GM12864 (cell line): Measurements from ENCODE around the gene DISC1.
"Not testable (repeated sequence)": the region's sequence is repeated elsewhere in the genome, so short reads cannot be mapped to it uniquely, and the experiment has no call there.

Source experiments
- DNase-seq: peaks from one replicate; pipeline ENCODE4 v3.0.0-alpha.2; 2011; ENCODE audit warnings: low read depth
- H3K4me3 ChIP-seq: 2 replicates; pipeline ENCODE4 v1.5.1; 2011; ENCODE audit warnings: mild to moderate bottlenecking, low read depth, low read length, control low read depth
- CTCF ChIP-seq: IDR thresholded peaks from 2 replicates; pipeline ENCODE4 v1.5.1; 2011; ENCODE audit warnings: low read depth, mild to moderate bottlenecking, moderate library complexity, low read length, control low read depth, inconsistent platforms; ENCODE audit errors: missing control alignments

Gene DISC1

GRCh38 chr1:231954751-231955150 lies 328.2 kb downstream of the DISC1 start:
- no peak for DNase-seq
- TF ChIP-seq CTCF: no peak
- H3K4me3 ChIP-seq: no peak overlapping the region

GRCh38 chr1:231957359-231957758 lies 330.8 kb downstream of the DISC1 start:
- no peak for DNase-seq
- TF ChIP-seq CTCF: no peak
- H3K4me3 ChIP-seq: no peak overlapping the region

- H3K4me3 ChIP-seq: no peak overlapping the region
- DNase-seq: no peak
- TF ChIP-seq CTCF: no peak
Measured at GRCh38 chr1:231958448-231958847, 331.9 kb downstream of the DISC1 start.

GRCh38 chr1:231959225-231959884 lies 332.8 kb downstream of the DISC1 start:
- H3K4me3 ChIP-seq: no peak overlapping the region
- no peak for TF ChIP-seq CTCF
- no peak for DNase-seq

GRCh38 chr1:231961801-231962200 lies 335.2 kb downstream of the DISC1 start:
- DNase-seq, H3K4me3 ChIP-seq: not testable (repeated sequence)

- no peak for TF ChIP-seq CTCF
- no peak overlapping the region for H3K4me3 ChIP-seq
- no peak for DNase-seq
Measured at GRCh38 chr1:231962636-231963035, 336.0 kb downstream of the DISC1 start.

- no peak for DNase-seq
- no peak for TF ChIP-seq CTCF
- no peak overlapping the region for H3K4me3 ChIP-seq
Measured at GRCh38 chr1:231964241-231964640, 337.7 kb downstream of the DISC1 start.

GRCh38 chr1:231964961-231965360 lies 338.4 kb downstream of the DISC1 start:
- H3K4me3 ChIP-seq: no peak overlapping the region
- no peak for TF ChIP-seq CTCF
- no peak for DNase-seq
